Activated CD8-positive, alpha-beta memory T cell treated with anti-CD3 and anti-CD28 coated beads, Interleukin-2, amount 50 U/mL, for 24 hours (primary cell): ENCODE results near the gene OR2V2.
"Not testable (repeated sequence)": the region's sequence is repeated elsewhere in the genome, so short reads cannot be mapped to it uniquely, and the experiment has no call there.

Experiments
- DNase-seq: peaks from one replicate; pipeline ENCODE4 v3.0.0-alpha.2; 2020; ENCODE audit errors: extremely low read depth

OR2V2 gene

DNA sequence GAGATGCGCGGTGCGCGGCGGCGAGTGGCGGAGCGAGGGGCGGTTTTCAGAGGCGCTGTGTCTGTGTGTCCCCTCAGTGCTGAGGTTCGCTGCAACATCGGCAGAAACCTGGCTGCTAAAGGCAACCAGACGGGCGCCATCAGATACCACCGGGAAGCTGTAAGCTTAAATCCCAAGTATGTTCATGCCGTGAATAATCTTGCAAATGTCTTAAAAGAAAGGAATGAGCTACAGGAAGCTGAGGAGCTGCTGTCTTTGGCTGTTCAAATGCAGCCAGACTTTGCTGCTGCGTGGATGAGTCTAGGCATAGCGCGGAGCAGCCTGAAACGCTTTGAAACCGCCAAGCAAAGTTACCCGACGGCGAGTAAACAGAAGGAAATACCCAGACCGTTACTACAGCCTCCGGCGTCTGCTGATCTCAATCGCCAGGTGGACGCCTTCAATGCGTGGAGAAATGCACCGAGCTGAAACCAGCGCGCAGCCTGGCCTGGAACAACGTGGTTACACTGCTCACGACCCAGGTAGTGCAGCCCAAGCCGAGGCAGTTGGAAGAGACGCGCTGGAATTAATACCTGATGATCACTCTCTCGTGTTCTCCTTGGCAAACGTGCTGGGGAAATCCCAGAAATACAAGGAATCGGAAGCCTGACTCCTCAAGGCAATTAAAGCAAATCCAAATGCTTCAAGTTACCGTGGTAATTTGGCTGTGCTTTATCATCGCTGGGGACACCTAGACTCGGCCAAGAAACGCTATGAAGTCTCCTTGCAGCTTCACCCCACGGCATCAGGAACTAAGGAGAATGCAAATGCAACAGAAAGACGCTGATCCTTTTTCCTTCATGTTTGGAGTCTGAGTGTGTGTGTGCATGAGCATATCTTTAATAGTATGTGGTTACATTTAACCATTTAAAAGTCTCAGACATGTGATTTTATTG is 32.3 kb upstream of the OR2V2 start:
- DNase-seq, result no peak

DNA sequence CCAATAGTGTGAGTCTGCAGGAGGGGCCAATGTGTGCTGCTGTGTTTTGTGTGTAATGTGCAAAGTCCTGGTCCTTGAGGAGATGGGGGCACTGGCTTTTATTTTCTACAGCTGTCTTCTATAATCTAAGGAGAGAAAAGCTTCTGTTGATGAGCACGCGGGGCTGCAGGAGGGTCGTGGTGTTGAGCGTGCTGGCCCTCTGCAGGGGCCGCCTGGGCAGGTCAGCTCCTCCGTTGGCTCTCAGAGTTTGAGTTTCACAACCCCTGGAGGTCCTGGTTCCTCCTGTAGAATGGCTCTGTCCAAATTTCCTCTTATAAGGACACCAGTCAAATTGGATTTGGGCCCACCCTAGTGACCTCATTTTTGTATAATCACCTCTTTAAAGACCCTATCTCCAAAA is 29.0 kb upstream of the OR2V2 start:
- DNase-seq, result no peak

DNA sequence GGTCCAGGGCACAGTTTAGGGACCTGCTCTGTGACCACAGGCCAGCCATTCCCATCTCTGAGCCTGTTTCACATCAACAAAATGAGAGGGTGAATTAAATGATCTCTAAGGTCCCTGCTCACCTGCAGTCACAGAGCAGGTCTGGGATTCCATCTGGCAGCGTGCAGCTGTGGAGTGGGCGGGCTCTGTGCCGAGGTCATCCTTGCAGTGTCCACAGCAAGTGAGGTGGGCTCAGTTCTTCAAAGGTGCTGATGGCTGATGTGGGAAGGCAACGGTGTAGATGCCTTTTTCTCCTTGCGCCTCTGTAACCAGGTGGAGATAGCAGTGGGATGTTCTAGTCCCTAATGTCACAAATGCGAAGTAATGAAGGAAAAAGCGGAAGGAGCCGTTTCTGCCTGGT is 28.3 kb upstream of the OR2V2 start:
- no peak for DNase-seq

DNA sequence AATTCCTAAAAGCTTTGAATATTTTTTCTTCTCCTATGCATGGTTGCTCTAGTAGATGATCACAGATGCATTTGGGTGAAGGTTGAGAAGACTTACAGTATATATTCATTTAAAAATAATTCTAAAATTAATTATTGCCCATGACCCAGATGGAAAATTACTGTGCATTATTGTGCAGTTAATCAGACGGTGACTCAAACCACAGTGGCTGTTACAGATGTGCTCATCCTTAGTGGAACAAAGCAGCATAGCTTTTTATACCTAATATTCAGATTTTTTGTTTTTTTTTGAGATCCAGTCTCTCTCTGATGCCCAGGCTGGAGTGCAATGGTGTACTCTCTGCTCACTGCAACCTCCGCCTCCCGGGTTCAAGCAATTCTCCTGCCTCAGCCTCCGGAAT is 27.1 kb upstream of the OR2V2 start:
- no peak for DNase-seq

DNA sequence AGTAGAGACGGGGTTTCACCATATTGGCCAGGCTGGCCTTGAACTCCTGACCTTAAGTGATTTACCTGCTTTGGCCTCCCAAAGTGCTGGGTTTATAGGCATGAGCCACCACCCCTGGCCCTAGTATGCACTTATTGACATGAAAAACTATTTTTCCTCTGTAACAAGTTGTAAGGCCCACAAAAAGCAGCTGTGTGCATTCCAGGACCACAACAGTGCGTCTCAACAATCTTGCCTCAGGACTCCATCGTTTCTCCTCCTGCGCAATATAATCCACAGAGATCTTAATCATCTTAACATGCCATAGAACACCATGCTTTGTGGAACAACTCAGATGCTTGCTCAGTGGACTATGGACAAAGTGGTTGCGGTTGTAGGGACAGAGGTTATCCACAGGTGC is 26.6 kb upstream of the OR2V2 start:
- no peak for DNase-seq

DNA sequence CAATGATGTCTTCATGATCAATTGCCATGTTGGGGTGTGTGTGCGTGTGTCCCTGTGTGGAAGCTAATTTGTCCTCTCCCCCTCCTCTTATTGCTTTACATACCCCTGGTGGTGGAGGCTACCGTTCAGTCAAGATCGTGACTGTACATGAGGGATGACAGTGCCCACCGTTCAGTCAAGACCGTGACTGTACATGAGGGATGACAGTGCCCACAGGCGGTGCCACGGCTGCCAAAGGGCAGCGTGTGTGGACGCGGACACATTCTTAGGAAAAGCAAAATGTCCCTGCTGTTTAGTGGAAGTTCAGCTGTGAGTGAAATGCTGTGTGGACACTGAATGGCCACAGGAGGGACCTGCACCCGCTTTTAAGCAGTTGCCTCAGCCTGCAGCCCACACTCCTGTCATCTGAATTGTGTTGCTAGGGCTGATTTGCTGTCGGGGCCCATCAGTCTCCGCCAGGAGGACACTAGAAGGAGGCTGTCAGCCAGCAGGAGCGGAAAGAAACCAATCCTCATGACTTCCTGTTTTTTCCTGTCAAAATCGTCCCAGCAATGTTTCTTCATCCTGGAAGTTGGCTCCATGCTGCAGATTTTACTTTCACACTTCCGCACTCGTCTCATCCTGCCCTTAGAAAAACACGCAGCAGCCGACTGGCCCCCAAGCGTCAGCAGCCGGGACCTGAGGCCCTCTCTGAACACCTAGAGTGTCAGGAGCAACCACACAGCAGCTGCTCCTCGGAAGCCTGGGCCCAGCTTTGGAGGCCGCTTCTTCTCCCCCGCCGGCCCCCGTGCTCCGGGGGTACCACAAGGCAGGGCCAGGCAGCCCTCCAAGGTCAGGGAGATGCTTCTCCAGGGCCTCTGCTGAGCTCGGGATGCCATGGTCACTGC is 25.5 kb upstream of the OR2V2 start:
- DNase-seq, result no peak

DNA sequence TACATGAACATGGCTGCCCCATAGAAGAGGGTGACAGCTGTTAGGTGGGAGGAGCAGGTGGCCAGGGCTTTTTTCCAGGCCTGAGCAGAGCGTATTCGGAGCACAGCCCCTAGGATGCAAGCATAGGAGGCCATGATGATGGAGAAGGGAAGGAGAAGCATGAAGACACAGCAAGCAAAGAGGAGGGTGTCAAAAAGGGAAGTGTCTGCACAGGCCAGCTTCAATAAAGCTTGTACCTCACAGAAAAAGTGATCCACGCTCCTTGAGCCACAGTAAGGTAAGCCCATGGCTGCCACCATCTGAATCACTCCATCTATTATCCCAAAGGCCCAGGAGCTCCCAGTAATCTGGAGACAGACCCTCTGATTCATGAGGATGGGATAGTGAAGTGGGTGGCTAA is 22.9 kb upstream of the OR2V2 start:
- DNase-seq, result no peak

DNA sequence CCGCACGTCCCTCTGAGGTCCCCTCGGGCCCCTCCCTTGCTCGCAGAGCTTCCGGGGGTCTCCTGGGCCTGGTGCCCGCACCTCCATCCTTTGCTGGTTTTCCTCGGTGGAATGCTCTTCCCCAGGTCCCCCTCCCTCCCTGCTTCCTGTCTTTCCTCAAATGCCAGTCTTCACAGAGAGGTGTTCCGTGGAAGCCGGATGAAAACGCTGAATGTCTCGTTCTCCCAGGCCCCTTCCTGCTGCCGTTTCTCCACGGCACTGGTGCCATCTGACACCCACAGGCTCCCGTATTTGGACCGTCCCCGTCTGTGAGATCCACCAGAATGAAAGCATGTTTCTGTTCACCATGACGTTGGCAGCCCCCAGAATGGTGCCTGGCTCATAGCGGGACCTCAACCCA is 20.5 kb upstream of the OR2V2 start:
- DNase-seq, result no peak

DNA sequence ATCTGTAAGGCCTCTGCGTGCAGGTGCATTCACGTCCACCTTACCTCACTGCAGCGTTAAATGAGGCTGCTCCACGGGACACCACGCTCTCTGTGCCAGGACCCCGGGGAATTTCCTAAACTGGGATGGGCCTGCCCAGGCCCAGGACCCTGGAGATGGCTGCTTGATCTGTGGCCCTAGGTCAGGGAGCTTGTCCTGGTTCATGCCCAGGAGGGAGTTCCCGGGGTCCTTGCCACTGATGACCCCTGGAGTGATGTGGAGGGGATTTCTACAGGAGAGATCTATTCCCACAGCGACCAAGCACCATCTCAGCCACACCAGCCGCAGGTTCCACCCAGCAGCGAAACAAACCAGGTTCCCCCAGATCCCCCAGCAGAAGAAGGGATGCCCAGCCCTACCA is 19.9 kb upstream of the OR2V2 start:
- DNase-seq, result no peak

DNA sequence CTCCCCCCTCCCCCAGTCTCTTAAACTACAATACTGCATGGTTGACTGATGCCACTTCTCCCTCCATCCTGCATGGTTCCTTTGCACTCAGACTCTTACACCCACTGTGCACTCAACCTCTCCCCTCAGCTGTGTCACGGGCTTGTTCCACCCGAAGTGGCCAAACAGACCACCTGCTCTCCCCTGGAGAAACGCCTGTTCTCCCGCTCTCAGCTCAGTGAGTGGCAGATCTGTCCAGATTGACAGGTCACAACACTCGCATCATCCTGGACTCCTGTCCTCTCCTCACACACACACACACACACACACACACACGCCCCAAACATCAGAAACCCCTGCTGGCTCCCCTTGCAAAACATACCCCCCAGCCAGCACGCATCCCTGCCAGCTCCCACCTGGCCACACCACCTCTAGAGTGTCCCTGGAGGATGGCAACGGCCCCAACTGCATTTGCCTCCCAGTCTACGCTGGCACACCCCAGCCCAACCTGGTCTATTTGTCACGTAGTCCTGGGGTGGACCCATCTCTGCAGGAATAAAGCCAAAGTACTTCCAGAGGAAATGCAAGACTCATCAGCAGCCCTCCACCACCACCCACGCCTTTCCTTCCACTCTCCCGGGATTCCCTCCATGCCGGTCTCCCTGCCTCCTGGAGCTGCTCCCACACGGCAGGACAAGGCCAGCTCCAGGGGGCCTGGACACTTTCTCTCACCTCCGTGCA is 19.3 kb upstream of the OR2V2 start:
- no peak for DNase-seq

DNA sequence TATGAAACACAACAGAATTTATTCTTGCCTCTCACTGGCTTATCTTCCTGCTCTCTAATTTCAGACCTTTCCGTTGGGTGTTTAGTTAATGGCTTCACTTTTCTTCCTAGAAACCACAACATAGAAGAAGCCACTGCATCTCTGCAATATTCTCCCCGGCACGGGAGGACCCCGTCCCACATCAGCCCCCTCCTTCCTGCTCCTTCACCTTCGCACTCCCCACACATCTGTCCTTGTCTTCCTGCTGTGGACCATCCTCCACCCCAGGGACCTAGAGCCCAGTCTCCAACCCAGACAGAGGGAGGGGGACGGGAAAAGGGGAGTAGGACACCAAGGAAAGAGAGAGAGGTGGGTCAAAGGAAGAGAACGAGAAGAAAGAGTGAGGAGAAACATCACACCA is 17.8 kb upstream of the OR2V2 start:
- DNase-seq, result no peak

DNA sequence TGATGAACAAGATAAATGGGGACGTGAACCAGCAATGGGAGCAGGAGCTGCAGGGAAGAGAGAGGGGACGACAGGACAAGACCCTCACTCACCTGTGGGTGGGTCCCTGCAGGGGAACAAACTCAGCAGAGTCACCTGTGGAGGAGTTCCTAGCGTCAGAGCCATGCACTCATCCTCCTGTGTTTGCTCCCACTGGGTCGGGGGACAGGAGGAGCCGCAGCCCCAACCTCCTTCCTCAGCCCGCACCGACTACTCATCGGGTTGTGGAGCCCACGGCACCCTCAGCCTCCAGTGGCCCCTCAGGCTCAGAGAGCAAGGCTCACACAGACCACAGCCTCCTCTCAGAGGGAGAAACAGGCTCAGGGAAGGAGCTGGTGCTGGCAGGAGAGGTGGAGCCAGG is 17.3 kb upstream of the OR2V2 start:
- DNase-seq, result not testable (repeated sequence)

DNA sequence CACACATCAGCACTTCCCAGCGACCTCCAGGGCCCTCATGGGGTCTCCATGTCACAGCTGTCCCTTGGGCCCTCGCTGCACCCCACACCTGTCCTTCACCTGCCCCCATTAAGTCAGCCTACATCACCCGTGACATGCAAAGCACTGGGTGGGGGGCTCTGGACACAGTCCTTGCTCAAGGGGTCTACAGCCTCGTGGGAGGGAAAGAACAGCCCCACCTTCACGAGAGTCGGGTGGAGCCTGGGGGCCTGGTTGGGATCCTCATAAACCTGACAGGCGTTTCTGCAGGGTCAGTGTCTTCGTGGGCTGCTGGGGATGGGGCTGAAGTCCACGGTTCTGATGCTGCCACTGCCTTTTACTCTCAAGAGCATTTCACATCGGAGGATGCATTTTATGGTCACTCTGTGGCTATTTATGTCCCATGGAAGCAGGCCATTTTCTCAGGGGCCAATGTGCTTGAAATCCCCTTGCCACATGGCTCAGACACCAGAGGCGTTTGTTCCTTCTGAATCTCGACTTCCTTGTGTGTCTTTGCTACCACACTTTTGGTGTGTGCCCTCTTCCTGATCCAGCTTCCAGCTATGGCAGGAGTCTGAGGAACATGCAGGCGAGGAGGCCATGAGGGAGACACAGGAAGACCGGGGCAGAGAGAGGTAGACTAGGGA is 16.4 kb upstream of the OR2V2 start, which contains the start of gene OR2V1:
TSS of gene OR2V1 (minus strand) at position 338 of the 665 bp plus-strand sequence. CDS start 5,865 bp downstream, outside the sequence.
- no peak for DNase-seq

DNA sequence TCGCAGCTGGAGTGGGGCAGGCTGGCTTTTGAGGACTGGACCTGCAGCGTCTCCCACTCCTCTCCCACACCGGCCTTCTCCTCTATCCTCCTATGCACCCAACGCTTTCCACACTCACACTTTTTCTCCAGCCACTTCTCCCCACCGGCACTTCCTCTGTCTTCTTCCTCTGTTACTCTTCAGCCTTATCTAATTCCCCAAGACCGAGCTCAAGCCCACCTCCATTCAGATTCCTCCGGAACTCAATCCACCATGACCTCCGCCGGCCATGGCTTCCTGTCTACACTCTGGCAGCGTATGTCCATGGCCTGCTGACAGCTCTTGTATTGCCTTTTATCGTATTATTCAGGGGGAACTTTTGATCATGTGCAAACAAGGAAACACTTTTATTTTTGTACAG is 15.9 kb upstream of the OR2V2 start:
- no peak for DNase-seq

DNA sequence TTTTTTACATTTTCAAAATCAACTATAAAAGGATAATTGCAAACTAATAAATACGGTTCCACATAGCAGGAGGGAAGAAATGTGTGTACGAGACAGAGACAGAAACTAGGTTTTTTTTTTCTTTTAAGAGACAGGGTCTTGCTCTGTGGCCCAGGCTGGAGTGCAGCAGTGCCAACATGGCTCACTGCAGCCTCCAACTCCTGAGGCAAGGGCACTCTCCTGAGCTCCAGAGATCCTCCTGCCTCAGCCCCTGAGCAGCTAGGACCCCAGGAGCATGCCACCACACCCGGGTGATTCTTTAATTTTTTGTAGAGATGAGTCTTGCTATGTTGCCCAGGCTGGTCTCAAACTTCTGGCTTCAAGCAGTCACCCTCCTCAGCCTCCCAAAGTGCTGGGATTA is 14.3 kb upstream of the OR2V2 start:
- no peak for DNase-seq

DNA sequence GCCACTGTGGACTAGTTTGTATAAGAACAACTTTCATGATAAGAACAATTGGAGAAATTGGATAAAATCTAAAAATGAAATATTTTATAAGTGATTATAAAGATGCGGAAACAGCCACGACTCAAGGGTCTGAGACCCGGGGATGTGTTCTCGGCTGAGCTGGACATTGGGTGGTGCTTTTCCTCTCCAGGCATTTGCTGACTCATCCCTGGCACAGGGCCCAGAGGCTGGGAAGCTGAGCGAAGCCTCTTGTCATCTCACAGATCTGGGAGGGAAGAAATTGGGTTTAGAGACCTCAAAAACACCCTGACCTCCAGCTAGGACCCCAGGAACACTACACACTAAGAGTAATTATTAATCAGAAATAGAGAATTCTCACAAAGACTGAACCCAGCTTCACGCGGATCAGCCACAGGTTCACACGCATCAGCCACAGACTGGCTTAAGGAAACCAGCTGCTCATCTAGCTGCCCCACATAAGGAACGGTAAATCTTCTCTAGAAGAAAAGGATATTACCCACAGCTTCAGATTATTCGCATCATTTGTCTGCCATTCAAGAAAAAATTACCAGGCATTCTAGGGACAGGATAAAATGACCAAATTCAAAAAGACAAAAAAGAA is 13.7 kb upstream of the OR2V2 start:
- DNase-seq, result no peak

DNA sequence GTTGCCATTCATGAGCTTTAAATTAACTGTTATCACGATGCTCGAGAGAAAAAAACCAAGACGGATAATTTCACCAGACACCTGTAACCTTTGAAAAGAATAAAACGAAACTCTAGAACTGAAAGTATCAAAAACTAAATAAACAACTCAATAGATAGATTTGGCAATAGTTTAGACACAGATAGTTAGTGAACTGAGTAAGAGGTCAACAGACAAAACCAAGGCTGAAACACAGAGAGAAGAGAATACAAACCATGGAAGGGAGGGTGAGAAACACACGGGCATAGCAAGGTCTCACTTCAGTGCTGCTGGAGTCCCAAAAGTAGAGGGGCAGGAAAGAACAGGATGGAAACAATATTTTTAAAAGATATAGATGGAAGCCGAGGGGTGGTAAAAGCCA is 13.1 kb upstream of the OR2V2 start:
- no peak for DNase-seq

DNA sequence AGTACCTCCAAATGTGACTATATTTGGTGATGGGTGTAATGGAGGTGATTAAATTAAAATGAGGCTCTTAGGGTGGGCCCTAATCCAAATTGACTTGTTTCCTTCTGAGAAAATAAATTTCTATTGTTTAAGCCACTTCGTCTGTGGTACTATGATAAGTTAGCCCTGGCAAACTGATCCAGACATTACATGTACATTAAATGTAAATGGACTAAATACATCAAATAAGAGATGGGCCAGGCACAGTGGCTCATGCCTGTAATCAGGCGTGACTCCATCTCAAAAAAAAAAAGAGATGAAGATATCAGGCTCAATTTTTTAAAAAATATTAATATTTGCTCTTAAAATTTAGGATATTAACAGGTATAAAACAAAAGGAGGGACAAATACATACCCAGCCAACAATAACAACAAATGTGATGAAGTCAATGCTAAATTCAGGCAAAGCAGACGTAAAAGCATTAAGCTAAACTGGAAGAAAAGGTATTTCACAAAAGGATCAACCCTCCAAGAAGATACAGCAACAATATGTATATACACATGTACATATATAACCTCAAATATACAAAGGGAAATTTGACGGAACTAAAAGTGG is 10.9 kb upstream of the OR2V2 start:
- DNase-seq, result no peak

DNA sequence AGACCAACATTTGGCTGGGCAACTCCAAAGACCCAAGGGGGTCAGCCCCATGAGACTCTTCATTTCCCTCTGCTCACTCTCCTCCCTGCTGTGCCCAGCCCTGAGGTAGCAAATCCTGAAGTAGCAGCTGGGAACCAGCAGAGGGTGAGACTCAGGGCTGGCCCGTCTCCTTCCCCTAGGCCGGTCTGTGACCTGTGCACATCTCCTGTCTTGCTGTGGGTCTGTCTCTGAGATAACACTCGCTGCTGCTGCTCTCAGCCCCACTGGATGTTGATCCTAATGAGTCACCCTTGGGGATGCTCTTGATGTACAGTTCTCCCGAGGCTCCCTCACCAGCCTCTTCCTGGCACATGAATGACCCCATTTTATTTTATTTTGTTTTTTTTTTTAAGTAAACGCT is 9.1 kb upstream of the OR2V2 start:
- no peak for DNase-seq

DNA sequence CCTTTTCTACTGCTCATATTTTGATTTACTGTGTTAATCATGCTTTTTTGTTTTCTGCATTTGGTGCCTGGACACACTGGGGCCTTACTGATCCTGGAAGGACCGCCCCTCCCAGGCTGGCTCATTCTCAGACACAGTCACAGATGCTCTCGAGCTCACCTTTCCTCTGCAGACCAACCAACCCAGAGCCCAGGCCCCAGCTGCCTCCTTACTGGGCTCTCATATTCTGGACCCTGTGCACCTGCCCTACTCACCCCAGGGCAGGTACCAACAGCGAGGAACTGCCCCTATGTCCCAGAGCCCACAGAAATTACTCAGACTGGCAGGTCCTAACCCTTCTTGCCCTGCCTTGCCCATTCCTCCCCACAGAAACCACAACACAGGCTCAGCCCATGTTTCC is 6.6 kb upstream of the OR2V2 start:
- no peak for DNase-seq

DNA sequence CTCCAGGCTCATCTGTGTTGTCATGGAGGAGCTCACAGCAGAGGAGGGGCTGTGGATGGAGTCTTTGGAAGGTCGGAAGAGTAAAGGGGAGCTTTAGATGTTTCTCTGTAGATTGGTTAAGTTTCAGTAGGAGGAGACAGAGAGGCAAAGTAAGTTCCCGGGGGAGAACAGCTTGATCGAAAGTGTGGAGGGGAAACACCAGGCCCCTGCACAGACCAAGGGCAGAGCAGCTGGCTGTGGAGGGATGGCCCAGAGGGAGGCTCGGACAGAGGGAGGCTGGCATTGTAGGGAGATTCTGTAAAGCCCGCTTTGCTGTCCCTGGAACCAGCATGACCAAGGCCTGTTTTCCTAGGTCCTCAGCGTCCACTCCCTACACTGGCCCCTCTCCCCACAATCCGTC is 5.3 kb upstream of the OR2V2 start:
- DNase-seq, result no peak
